Measurements from ENCODE around the gene GNAZ.

GRCh38 chr22:23042179-23042578 is 28.1 kb upstream of the GNAZ start:
- no peak for TF ChIP-seq CTCF (IDR thresholded peaks at IDR 0.05)
- no peak for TF ChIP-seq EZH2 (IDR thresholded peaks at IDR 0.05; ENCODE audit: borderline replicate concordance, insufficient read depth, low read depth, low read length, poor library complexity, severe bottlenecking)

All from B cell (primary cell).